ENCODE measurements around the gene AGMO. TPM values are rescaled to one million over a fixed set of nuclear protein-coding genes. Genes with fewer than 3 reads are reported as not detected.

The AGMO gene
- total RNA-seq, 1 donor from 2014 or later, result 1.2 TPM

DNA sequence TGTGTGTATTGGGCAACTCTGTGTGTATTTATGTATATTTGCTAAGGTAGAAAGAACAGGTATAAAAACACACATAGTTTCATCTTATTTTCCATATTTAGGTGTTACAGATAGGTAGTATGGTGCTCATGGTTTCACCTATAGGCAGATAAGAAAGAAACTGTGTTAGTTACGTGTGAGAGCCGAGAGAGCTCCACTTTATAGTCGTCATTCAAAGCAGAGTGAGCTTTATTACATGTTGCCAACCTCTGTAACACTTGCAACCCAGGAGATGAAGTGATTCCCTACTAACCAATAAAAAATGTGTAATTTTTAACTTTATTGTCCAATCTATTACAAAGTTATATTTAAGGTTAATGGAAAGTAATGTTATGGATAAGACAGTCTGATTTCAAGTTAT, 121.3 kb downstream of the AGMO start:
- Mint-ChIP-seq H3K9me3 (ENCODE audit: unreplicated experiment) (no peaks in the 10 kb centered on the region), H3K4me3 (ENCODE audit: unreplicated experiment) (no peak overlapping the region), H3K27me3 (ENCODE audit: unreplicated experiment) (no peaks in the 10 kb centered on the region), H3K4me1 (ENCODE audit: low read depth, unreplicated experiment) (peaks cover 8% of the 10 kb centered on the region), H3K36me3 (ENCODE audit: unreplicated experiment) (no peaks in the 10 kb centered on the region), H3K27ac (ENCODE audit: unreplicated experiment) (no peak overlapping the region)
- no peak for DNase-seq
- TF ChIP-seq, protein P1, sequence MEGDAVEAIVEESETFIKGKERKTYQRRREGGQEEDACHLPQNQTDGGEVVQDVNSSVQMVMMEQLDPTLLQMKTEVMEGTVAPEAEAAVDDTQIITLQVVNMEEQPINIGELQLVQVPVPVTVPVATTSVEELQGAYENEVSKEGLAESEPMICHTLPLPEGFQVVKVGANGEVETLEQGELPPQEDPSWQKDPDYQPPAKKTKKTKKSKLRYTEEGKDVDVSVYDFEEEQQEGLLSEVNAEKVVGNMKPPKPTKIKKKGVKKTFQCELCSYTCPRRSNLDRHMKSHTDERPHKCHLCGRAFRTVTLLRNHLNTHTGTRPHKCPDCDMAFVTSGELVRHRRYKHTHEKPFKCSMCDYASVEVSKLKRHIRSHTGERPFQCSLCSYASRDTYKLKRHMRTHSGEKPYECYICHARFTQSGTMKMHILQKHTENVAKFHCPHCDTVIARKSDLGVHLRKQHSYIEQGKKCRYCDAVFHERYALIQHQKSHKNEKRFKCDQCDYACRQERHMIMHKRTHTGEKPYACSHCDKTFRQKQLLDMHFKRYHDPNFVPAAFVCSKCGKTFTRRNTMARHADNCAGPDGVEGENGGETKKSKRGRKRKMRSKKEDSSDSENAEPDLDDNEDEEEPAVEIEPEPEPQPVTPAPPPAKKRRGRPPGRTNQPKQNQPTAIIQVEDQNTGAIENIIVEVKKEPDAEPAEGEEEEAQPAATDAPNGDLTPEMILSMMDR (IDR thresholded peaks at IDR 0.05; ENCODE audit: partially characterized antibody, unreplicated experiment), result no peak

DNA sequence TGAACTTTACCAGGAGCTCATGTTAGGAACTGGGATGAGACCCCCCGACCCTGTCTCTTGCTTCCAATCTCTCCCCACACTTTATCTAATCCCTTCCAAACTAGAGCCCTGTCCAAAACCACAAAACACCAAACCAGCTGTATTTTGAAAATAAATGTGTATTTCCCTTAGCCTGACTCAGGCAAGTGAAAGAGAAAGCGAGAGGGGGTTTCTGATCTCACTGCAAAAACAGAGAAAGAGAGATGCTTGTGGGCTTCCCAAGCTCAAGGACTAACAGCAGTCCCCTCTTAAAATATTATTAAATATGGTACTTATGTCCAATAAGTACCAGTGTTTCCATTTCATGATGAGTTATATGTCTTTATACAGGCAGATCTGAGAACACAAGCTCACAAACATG, 122.0 kb downstream of the AGMO start:
- Mint-ChIP-seq H3K36me3 (ENCODE audit: unreplicated experiment) (no peaks in the 10 kb centered on the region), H3K9me3 (ENCODE audit: unreplicated experiment) (no peaks in the 10 kb centered on the region), H3K4me3 (ENCODE audit: unreplicated experiment) (no peak overlapping the region), H3K27me3 (ENCODE audit: unreplicated experiment) (no peaks in the 10 kb centered on the region), H3K27ac (ENCODE audit: unreplicated experiment) (no peak overlapping the region), H3K4me1 (ENCODE audit: low read depth, unreplicated experiment) (peaks cover 8% of the 10 kb centered on the region)
- DNase-seq, result no peak
- TF ChIP-seq, protein P1 (IDR thresholded peaks at IDR 0.05; ENCODE audit: partially characterized antibody, unreplicated experiment), result no peak

DNA sequence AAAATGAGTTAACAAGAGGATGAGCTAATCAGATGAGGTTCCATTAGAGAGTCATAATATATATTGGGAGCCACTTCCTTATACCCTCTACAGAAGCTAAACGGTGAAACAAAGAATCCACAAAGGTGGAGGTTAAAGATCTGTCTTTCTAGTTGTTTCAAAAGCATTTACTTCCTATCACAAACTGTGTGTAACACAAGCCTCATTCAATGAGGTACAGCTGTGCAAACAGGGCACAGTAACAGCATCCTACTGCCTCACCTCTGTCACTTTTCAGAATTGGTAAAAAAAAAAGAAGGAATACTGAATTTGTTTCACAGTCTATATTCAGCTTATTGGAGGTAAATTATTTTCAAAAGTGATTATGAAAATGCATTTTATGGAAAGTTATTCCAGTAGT, 128.7 kb downstream of the AGMO start:
- no peak overlapping the region for H3K27ac Mint-ChIP-seq (ENCODE audit: unreplicated experiment)
- H3K9me3 Mint-ChIP-seq (ENCODE audit: unreplicated experiment), result no peaks in the 10 kb centered on the region
- no peak for DNase-seq
- H3K4me1 Mint-ChIP-seq (ENCODE audit: low read depth, unreplicated experiment), result no peaks in the 10 kb centered on the region
- TF ChIP-seq, protein P1 (IDR thresholded peaks at IDR 0.05; ENCODE audit: partially characterized antibody, unreplicated experiment), result no peak
- no peak overlapping the region for H3K4me3 Mint-ChIP-seq (ENCODE audit: unreplicated experiment)
- no peaks in the 10 kb centered on the region for H3K27me3 Mint-ChIP-seq (ENCODE audit: unreplicated experiment)
- no peaks in the 10 kb centered on the region for H3K36me3 Mint-ChIP-seq (ENCODE audit: unreplicated experiment)

DNA sequence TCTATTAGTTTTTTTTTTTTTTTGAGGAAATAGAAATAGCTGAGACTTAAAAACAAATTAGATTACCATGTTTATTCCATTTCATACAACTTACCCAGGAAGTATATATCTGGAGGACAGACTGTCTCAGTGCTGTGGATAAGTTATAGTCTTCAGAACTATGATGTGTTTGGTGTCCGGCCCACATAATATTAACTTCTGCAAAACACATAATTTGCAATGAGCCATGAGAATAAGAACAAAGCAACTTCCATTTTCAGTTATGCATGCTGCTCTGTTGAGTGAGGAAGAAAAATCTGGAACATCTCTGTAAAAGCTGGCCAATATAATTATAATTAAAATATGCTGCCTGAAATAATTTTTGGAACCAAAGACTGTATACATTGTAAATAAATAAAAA, 130.9 kb downstream of the AGMO start:
- TF ChIP-seq, protein P1 (IDR thresholded peaks at IDR 0.05; ENCODE audit: partially characterized antibody, unreplicated experiment), result no peak
- DNase-seq, result no peak
- Mint-ChIP-seq H3K36me3 (ENCODE audit: unreplicated experiment) (no peaks in the 10 kb centered on the region), H3K9me3 (ENCODE audit: unreplicated experiment) (no peaks in the 10 kb centered on the region), H3K4me1 (ENCODE audit: low read depth, unreplicated experiment) (no peaks in the 10 kb centered on the region), H3K4me3 (ENCODE audit: unreplicated experiment) (no peak overlapping the region), H3K27me3 (ENCODE audit: unreplicated experiment) (no peaks in the 10 kb centered on the region), H3K27ac (ENCODE audit: unreplicated experiment) (no peak overlapping the region)

DNA sequence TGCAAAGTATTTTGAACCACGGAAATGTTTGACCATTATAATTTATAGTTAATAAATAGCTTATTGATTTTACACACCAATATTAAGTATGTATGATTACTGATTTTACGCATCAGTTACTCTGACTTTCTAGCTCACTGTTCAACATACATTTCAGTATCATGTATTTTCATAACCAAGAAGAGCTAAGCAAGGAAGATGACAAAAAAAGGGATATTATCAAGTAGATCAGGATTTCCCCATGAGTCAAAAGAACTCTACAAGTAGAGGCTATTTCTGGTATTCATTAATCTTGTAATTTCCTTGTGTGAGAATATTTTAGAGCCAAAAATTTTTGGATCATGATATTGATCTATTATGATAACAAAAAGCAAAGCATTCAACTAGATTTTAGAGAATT, 131.6 kb downstream of the AGMO start:
- no peak for DNase-seq
- no peak overlapping the region for H3K27ac Mint-ChIP-seq (ENCODE audit: unreplicated experiment)
- TF ChIP-seq, protein P1 (IDR thresholded peaks at IDR 0.05; ENCODE audit: partially characterized antibody, unreplicated experiment), result no peak
- no peak overlapping the region for H3K4me3 Mint-ChIP-seq (ENCODE audit: unreplicated experiment)
- no peaks in the 10 kb centered on the region for H3K9me3 Mint-ChIP-seq (ENCODE audit: unreplicated experiment)
- no peaks in the 10 kb centered on the region for H3K4me1 Mint-ChIP-seq (ENCODE audit: low read depth, unreplicated experiment)
- no peaks in the 10 kb centered on the region for H3K27me3 Mint-ChIP-seq (ENCODE audit: unreplicated experiment)
- no peaks in the 10 kb centered on the region for H3K36me3 Mint-ChIP-seq (ENCODE audit: unreplicated experiment)

Measured in glutamatergic neuron (in vitro differentiated cells).